Hippocampal formation (tissue), 2 donors: Measurements from ENCODE around the gene TRPM2.

ENCODE experiments used
- DNase-seq, 2 donors: peaks; one replicate each; lab custom pipeline; 2025; lab: John Stamatoyannopoulos, UW

The TRPM2 gene

GRCh38 chr21:44429894-44430293, 76.5 kb downstream of the TRPM2 start:
- no peak for DNase-seq

- DNase-seq: no peak
Measured at GRCh38 chr21:44431300-44431699, 77.9 kb downstream of the TRPM2 start.

GRCh38 chr21:44432841-44433790, 79.7 kb downstream of the TRPM2 start:
- no peak for DNase-seq

GRCh38 chr21:44433791-44434567, 80.6 kb downstream of the TRPM2 start:
- DNase-seq: no peak

GRCh38 chr21:44434568-44434925, 81.1 kb downstream of the TRPM2 start:
- no peak for DNase-seq

- DNase-seq: no peak
Measured at GRCh38 chr21:44434936-44435635, 81.7 kb downstream of the TRPM2 start.

GRCh38 chr21:44436111-44436611, 82.7 kb downstream of the TRPM2 start:
- DNase-seq: no peak

- no peak for DNase-seq
Measured at GRCh38 chr21:44436958-44437357, 83.5 kb downstream of the TRPM2 start.

GRCh38 chr21:44437371-44437695, 83.9 kb downstream of the TRPM2 start:
- no peak for DNase-seq

GRCh38 chr21:44437696-44438431, 84.4 kb downstream of the TRPM2 start:
- DNase-seq: no peak

GRCh38 chr21:44438531-44439210, 85.2 kb downstream of the TRPM2 start:
- no peak for DNase-seq

GRCh38 chr21:44439211-44439600, 85.8 kb downstream of the TRPM2 start:
- DNase-seq: no peak

- no peak for DNase-seq
Measured at GRCh38 chr21:44440241-44441040, 87.0 kb downstream of the TRPM2 start.

GRCh38 chr21:44441041-44441400, 87.6 kb downstream of the TRPM2 start:
- no peak for DNase-seq

GRCh38 chr21:44441581-44442265, 88.3 kb downstream of the TRPM2 start:
- no peak for DNase-seq

GRCh38 chr21:44442266-44443125, 89.1 kb downstream of the TRPM2 start:
- no peak for DNase-seq

GRCh38 chr21:44443291-44443890, 90.0 kb downstream of the TRPM2 start:
- DNase-seq: no peak

GRCh38 chr21:44443891-44444285, 90.5 kb downstream of the TRPM2 start:
- no peak for DNase-seq
